Body of pancreas (tissue), 4 donors: ENCODE data around the gene MMP14. TPM values are rescaled to one million over a fixed set of nuclear protein-coding genes. Genes with fewer than 3 reads are reported as not detected.
"Not testable (repeated sequence)": the region's sequence is repeated elsewhere in the genome, so short reads cannot be mapped to it uniquely, and the experiment has no call there.

Experiments
- ATAC-seq: fragments of 150-250 bp; one replicate; pipeline ENCODE4 v1.9.1; 2016
- DNase-seq, 4 donors: peaks; one replicate each; pipeline ENCODE4 v3.0.0-alpha.2; 2019
- H3K27ac ChIP-seq, 4 donors: fragments of 200-600 bp; sonication (generic); 1 replicate in 3 of 4; 2 replicates in 1 of 4; pipeline versions ENCODE4 v1.5.1 to v1.6.1; 2016 to 2019; ENCODE audit warnings: mild to moderate bottlenecking in 1 of 4, mixed read lengths in 1 of 4, moderate library complexity in 1 of 4
- H3K27me3 ChIP-seq, 2 donors: fragments of 200-600 bp; sonication (generic); one replicate each; pipeline ENCODE4 v1.6.0; 2016; ENCODE audit warnings: mild to moderate bottlenecking in 1 of 2
- H3K36me3 ChIP-seq, 2 donors: fragments of 200-600 bp; sonication (generic); replicated peaks in 1 of 2; 2 replicates each; pipeline ENCODE4 v1.5.1; 2016; ENCODE audit warnings: low read depth in 2 of 2; ENCODE audit not compliant: insufficient read depth in 1 of 2
- H3K4me1 ChIP-seq: fragments of 200-600 bp; sonication (generic); one replicate; pipeline ENCODE4 v1.6.0; 2016
- H3K4me3 ChIP-seq, 2 donors: fragments of 200-600 bp; sonication (generic); 1 replicate in 1 of 2; 2 replicates in 1 of 2; pipeline ENCODE4 v1.5.1; 2016 to 2019
- H3K9me3 ChIP-seq, 3 donors: fragments of 200-600 bp; sonication (generic); 1 replicate in 2 of 3; 2 replicates in 1 of 3; pipeline ENCODE4 v1.5.1; 2016
- POLR2A ChIP-seq, 3 donors: fragments of 450-650 bp; IDR thresholded peaks; one replicate each; pipeline ENCODE4 v1.6.1; 2016; ENCODE audit warnings: antibody characterized with exemption in 3 of 3, mild to moderate bottlenecking in 2 of 3
- WGBS, 2 donors: methylation state at CpG; one replicate each; pipeline ENCODE4 v1.1.5; 2017; 5-methylcytosine and 5-hydroxymethylcytosine counted together
- intact Hi-C: fragments of 100-400 bp; cut with DNase I; formaldehyde crosslinking; loops from one replicate; pipeline ENCODE4 v1.15.1; 2023
- total RNA-seq, 2 donors: library from RNA; depleted of rRNA; stranded (reverse); fragments of >200 nt; gene quantifications; one replicate each; pipeline ENCODE4 v1.1.0, GENCODE V29; 2016
- TF ChIP-seq, protein P1 (sequence below), 7 experiments: fragments of 450-650 bp in 4 of 7; fragments of 200-600 bp in 3 of 7; sonication (generic) in 3 of 7; IDR thresholded peaks; one replicate each; pipeline ENCODE4 v1.5.1; 2016 to 2019; ENCODE audit warnings: antibody characterized with exemption in 7 of 7

Gene MMP14
- total RNA-seq, 2 donors from 2014 or later: 55.3 to 65.3 TPM

- WGBS, 2 donors: 40 to 74% methylated on average over 8 of the region's 8 CpGs
- TF ChIP-seq, protein P1, sequence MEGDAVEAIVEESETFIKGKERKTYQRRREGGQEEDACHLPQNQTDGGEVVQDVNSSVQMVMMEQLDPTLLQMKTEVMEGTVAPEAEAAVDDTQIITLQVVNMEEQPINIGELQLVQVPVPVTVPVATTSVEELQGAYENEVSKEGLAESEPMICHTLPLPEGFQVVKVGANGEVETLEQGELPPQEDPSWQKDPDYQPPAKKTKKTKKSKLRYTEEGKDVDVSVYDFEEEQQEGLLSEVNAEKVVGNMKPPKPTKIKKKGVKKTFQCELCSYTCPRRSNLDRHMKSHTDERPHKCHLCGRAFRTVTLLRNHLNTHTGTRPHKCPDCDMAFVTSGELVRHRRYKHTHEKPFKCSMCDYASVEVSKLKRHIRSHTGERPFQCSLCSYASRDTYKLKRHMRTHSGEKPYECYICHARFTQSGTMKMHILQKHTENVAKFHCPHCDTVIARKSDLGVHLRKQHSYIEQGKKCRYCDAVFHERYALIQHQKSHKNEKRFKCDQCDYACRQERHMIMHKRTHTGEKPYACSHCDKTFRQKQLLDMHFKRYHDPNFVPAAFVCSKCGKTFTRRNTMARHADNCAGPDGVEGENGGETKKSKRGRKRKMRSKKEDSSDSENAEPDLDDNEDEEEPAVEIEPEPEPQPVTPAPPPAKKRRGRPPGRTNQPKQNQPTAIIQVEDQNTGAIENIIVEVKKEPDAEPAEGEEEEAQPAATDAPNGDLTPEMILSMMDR (IDR thresholded peaks at IDR 0.05): no peak
- peak in 1 of 4 donors; percentile 43 for DNase-seq
- no peak overlapping the region for H3K4me3 ChIP-seq
- no peaks in the 10 kb centered on the region for H3K36me3 ChIP-seq
- no peak overlapping the region for H3K27ac ChIP-seq
- intact Hi-C loops: loop anchor here (5.0 kb wide), 1 partner anchor 32 kb away; no protein-coding TSS in a partner anchor
- H3K4me1 ChIP-seq: peaks cover 42% of the 10 kb centered on the region
- no peak for ATAC-seq
- no peaks in the 10 kb centered on the region for H3K27me3 ChIP-seq
- no peaks in the 10 kb centered on the region for H3K9me3 ChIP-seq
Measured at GRCh38 chr14:22824711-22825359, 11.6 kb upstream of the MMP14 start.

DNA sequence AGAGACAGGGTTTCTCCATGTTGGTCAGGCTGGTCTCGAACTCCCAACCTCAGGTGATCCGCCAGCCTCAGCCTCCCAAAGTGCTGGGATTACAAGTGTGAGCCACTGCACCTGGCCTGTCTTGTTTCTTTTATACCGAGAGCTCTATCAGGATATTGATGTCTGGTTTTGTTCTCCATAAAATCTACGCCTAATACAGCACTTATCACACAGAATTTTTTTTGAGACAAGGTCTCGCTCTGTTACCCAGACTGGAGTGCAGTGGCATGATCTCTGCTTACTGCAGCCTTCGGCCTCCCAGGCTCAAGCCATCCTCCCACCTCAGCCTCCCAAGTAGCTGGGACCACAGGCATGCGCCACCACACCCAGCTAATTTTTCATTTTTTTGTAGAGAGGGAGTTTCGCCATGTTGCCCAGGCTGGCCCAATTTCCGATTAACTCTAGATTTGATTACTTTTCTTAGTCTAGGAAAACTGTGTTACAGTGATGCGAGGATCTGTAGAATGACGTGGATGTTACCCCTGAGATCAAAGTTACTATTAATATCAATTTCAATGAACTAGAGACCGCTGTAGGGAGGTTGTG, 7.2 kb upstream of the MMP14 start:
- Histone ChIP-seq H3K4me1 (peaks cover 13% of the 10 kb centered on the region), H3K4me3 (peak overlapping the region in 1 of 2 donors; percentile 96), H3K27ac (peak overlapping the region in 3 of 4 donors; percentile 68 to 89 (median 82))
- ATAC-seq: peak; percentile 4
- H3K9me3 ChIP-seq, DNase-seq, H3K36me3 ChIP-seq, H3K27me3 ChIP-seq, intact Hi-C loops: not testable (repeated sequence)
- WGBS, 2 donors: 69 to 77% methylated on average over 12 of the region's 12 CpGs

DNA sequence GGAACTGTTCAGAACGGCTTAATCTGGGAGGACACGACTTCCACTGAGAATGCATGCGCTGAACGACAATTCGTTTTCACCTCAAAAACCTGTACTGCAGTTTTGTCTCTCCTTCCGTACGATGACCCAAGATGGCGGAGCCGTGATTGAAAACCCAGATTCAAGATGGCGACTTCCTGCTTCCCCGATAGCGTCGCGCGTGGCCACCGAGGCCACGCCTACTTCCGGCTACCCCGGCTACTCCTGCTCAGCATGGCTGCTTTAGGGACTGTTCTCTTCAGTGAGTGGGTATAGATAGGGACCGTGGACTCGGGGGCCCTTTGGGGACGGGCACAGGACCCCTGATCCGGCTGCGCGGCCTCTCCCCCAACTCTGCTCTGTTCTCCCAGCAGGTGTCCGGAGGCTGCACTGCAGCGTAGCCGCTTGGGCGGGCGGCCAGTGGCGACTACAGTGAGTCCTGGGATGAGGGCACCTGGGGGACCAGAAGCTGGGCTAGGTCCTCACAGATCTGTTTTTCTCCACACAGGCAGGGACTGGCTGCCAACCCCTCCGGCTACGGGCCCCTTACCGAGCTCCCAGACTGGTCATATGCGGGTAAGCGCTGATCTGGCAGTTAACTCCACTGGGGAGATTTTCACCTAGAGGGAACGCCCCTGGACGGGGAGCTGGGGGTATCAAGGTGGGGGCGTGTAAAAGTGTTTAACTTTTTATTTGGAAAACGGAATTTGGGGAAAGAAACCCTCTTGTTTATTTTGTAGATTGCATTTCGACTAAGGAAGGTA, 6.5 kb upstream of the MMP14 start, which contains the start of gene MRPL52:
Gene MRPL52, plus strand, starts transcription at position 227 of the 782 bp plus-strand sequence. Its CDS starts 26 bp downstream, at position 253.
- WGBS, 2 donors: 0% methylated on average over 31 to 41 of the region's 41 CpGs
- peak; percentile 90 to 93 (median 91) for DNase-seq
- Histone ChIP-seq H3K27me3 (no peaks in the 10 kb centered on the region), H3K27ac (peak within 1 kb of the TSS; percentile 13 to 89 (median 75)), H3K9me3 (no peaks in the 10 kb centered on the region), H3K4me3 (peak within 1 kb of the TSS; percentile 51 to 96), H3K36me3 (peaks cover 0 to 6% of the 10 kb centered on the region in 2 donors), H3K4me1 (peaks cover 13% of the 10 kb centered on the region)
- peak in 2 of 3 donors; percentile 52 to 68 for TF ChIP-seq POLR2A (IDR thresholded peaks at IDR 0.05)
- TF ChIP-seq, protein P1 (IDR thresholded peaks at IDR 0.05): peak in 2 of 7 experiments; percentile 5 to 13
- peak; percentile 99 for ATAC-seq
- intact Hi-C loops: no loop called here

DNA sequence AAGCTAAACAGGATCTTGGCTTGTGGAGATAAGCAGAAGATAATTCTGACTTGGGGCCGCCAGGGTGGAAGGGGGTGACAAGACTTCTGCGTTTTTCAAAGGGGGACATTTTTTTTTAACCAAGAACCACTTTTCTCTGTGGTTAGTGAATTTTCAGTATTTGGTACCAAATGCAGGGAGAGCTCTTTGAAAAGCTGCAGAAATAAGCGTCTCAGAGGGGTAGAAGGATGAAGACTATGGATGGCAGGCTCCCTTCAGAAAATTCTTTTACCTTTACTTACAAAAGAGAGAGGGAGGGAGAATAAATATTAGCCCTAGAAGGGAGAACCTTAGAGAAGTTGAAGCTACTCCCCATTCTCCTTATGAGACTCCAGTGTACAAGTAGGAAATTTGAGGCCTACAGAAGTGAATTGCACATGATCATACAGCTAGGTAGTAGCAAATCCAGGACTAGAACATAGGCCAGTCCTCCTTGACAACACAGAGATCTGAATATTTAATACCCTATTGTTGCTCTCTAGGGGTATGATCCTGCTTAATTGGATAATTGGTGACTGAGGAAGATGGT, 5.9 kb upstream of the MMP14 start:
- ATAC-seq: no peak
- no peaks in the 10 kb centered on the region for H3K27me3 ChIP-seq
- TF ChIP-seq, protein P1 (IDR thresholded peaks at IDR 0.05): no peak
- no peak for TF ChIP-seq POLR2A (IDR thresholded peaks at IDR 0.05)
- H3K4me3 ChIP-seq: peak overlapping the region; percentile 51 to 96
- intact Hi-C loops: no loop called here
- H3K4me1 ChIP-seq: peaks cover 14% of the 10 kb centered on the region
- peak overlapping the region in 1 of 4 donors; percentile 89 for H3K27ac ChIP-seq
- peaks cover 0 to 6% of the 10 kb centered on the region in 2 donors for H3K36me3 ChIP-seq
- H3K9me3 ChIP-seq: no peaks in the 10 kb centered on the region
- DNase-seq: no peak
- 17 to 18% methylated on average over 3 of the region's 3 CpGs for WGBS, 2 donors

DNA sequence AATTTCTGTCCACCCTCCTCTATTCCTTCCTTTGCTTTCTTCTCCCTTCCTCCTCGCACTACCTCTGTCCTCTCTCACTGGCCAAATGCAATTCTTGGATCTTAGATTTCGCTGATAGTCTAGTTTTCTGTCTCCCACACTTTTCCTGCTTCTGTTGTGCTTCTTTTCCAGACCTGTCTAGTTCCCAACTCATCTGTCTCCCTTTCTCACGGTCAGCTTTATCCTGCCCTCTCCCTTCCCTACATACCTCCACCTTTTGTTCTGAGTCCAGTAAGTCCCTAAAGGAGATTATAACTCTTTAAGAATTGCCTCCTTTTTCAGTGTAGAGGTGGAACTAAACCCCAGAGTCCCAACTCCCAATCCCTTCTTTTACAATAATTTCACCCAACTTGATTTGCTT, 880 bp upstream of the MMP14 start:
- intact Hi-C loops: no loop called here
- Histone ChIP-seq H3K36me3 (peaks cover 0 to 6% of the 10 kb centered on the region in 2 donors), H3K27ac (peak overlapping the region in 3 of 4 donors; percentile 86 to 88 (median 87)), H3K4me1 (peaks cover 32% of the 10 kb centered on the region), H3K4me3 (no peak overlapping the region), H3K27me3 (no peaks in the 10 kb centered on the region), H3K9me3 (no peaks in the 10 kb centered on the region)
- WGBS, 2 donors: 65 to 71% methylated on average over 3 of the region's 3 CpGs
- DNase-seq: no peak
- TF ChIP-seq, protein P1 (IDR thresholded peaks at IDR 0.05): no peak
- no peak for TF ChIP-seq POLR2A (IDR thresholded peaks at IDR 0.05)
- no peak for ATAC-seq
